22Rv1 (cell line): ENCODE data around the gene NBR1.
"Not testable (repeated sequence)": the region's sequence is repeated elsewhere in the genome, so short reads cannot be mapped to it uniquely, and the experiment has no call there.

Experiments
- H3K27ac ChIP-seq: fragments of 450-650 bp; 2 replicates; pipeline ENCODE4 v1.5.1; 2017
- CTCF ChIP-seq: fragments of 450-650 bp; IDR thresholded peaks from 2 replicates; pipeline ENCODE4 v1.5.1; 2017; ENCODE audit warnings: mild to moderate bottlenecking
- ZFX ChIP-seq: fragments of 450-650 bp; IDR thresholded peaks from 2 replicates; pipeline ENCODE4 v1.6.1; 2017; ENCODE audit warnings: antibody characterized with exemption, borderline replicate concordance

NBR1 gene

DNA sequence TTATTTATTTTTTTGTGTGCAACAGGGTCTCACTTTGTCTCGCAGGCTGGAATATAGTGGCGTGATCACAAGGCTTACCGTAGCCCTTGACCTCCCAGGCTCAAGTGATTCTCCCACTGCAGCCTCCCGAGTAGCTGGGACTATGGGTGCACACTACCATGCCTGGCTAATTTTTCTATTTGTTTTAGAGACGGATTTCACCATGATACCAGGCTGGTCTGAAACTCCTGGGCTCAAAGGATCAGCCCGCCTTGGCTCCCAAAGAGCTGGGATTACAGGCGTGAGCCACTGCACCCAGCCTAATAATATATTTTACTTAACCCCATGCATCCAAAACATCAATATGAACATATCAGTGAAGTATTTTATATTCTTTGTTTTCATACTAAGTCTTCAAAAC is 55.4 kb downstream of the NBR1 start:
- TF ChIP-seq CTCF (no peak), ZFX (no peak)
- H3K27ac ChIP-seq: no peak overlapping the region

DNA sequence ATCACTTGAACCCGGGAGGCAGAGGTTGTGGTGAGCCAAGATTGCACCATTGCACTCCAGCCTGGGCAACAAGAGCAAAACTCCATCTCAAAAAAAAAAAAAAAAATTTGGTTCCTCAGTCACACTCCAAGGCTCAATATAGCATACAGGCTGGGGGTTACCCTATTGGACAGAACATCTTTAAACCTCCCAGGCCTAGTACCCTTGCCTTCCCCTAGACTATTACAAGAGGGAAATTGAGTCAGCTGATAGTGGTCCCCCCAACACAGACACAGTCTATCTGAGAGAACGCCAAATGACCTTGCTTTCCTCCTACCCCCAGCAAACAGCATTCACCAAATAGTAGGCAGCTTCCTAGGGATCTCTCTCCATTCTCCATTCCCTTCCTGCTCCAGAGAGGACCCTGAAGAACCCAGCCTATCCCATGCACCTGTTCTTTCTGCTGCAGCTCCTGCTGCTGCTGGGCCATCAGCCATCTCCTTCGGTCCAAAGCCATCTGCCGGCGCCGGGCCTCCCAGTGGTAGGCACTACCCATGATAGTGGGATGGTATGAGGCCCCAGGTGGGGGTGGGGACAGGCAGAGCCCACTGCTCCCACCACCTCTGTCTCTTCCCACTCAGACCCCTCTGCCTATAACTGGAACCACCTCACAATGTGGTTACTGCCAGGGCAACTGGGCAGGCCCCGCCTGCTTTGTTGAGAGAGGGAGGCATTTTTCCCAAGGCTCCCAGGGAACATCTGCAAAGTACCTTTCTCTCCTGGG is 57.2 kb downstream of the NBR1 start, which contains the start of gene CCDC200:
Gene CCDC200, minus strand, starts transcription at position 604 of the 763 bp plus-strand sequence. Its CDS starts 69 bp downstream, at position 535.
- not testable (repeated sequence) for H3K27ac ChIP-seq

DNA sequence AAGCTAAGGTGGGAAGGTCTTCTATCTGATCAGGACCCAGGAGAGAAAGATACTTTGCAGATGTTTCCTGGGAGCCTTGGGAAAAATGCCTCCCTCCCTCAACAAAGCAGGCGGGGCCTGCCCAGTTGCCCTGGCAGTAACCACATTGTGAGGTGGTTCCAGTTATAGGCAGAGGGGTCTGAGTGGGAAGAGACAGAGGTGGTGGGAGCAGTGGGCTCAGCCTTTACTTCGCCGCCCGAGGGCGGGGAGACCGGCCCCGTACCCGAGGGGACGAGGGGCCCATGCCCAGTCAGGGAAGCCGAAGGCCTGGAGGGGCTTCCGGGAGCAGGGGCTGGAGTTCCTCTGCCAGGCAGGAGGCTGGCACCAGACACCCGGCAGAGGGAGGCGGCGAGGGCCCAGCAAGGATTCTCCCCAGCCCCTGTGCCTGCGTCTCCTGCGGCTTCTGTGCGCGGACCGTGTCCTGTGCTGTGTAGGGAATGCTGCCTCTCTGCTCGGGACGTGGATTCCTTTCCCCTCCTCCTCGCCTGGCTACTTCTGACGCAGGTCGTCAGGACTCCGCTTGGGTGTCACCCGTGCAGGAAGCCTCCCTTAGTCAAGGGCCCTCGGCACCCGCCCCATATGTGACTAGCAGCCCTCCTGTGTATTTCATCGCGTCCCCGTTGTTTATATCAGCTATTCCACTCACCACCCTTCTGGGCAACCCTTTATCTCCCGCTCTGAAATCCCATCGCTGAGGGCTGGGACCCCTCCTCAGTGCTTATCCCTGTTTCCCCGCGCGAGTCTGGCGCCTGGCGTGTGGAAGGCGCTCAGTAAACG is 60.4 kb downstream of the NBR1 start:
- peak overlapping the region; percentile 73 for H3K27ac ChIP-seq

- H3K27ac ChIP-seq: peak overlapping the region; percentile 73; the same call in 1 of the 2 replicates
Measured at GRCh38 chr17:43232021-43232699, 61.1 kb downstream of the NBR1 start.

DNA sequence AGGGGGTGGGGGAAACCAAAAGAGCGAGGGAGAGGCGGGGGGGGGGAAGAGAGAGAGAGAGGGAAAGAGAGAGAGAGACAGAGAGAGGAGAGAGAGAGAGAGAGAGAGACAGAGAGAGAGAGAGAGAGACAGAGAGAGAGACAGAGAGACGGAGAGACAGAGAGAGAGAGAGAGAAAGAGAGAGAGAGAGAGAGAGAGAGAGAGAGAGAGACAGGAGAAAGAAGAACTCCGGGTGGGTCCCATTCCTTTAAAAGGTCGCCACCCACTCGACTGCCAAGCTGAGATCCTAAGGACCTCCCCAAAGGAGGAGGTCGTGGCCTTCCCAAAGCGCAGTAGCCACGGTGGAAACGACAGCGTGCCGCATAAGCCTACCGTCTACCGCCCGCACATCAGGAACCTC is 62.2 kb downstream of the NBR1 start:
- H3K27ac ChIP-seq: not testable (repeated sequence)

- H3K27ac ChIP-seq: not testable (repeated sequence)
Measured at GRCh38 chr17:43233877-43234276, 62.9 kb downstream of the NBR1 start, which contains the start of gene RNU2-1. TSS of gene RNU2-1 (minus strand) at chr17:43233977.

GRCh38 chr17:43239597-43239996 is 68.6 kb downstream of the NBR1 start:
- H3K27ac ChIP-seq: not testable (repeated sequence)

GRCh38 chr17:43240596-43241352 is 69.8 kb downstream of the NBR1 start:
- not testable (repeated sequence) for H3K27ac ChIP-seq

DNA sequence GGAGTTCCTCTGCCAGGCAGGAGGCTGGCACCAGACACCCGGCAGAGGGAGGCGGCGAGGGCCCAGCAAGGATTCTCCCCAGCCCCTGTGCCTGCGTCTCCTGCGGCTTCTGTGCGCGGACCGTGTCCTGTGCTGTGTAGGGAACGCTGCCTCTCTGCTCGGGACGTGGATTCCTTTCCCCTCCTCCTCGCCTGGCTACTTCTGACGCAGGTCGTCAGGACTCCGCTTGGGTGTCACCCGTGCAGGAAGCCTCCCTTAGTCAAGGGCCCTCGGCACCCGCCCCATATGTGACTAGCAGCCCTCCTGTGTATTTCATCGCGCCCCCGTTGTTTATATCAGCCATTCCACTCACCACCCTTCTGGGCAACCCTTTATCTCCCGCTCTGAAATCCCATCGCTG is 75.4 kb downstream of the NBR1 start:
- not testable (repeated sequence) for H3K27ac ChIP-seq
